NB4 (cell line): Measurements from ENCODE around the gene INCENP.

Experiments
- CTCF ChIP-seq: IDR thresholded peaks from one replicate; pipeline ENCODE4 v1.5.1; 2012; ENCODE audit warnings: low read depth, low read length
- MAX ChIP-seq: IDR thresholded peaks from 2 replicates; pipeline ENCODE4 v1.6.1; 2011; ENCODE audit warnings: low read depth, low read length
- MYC ChIP-seq: IDR thresholded peaks from 2 replicates; pipeline ENCODE4 v1.6.1; 2011; ENCODE audit warnings: low read depth, low read length
- POLR2A ChIP-seq: IDR thresholded peaks from 2 replicates; pipeline ENCODE4 v1.6.1; 2011; ENCODE audit warnings: mild to moderate bottlenecking; ENCODE audit not compliant: insufficient read length; ENCODE audit errors: extremely low read depth

- TF ChIP-seq CTCF (no peak), POLR2A (no peak), MAX (no peak), MYC (no peak)
Observed at GRCh38 chr11:62108971-62109404, 14.8 kb upstream of the INCENP start.
